A673 (cell line): ENCODE data around the gene CREBRF.

ENCODE experiments used
- CTCF ChIP-seq: fragments of 300-800, 200-600 bp; sonication (generic); conservative IDR thresholded peaks from 2 replicates; pipeline ENCODE4 v1.5.1; 2017; ENCODE audit warnings: low read depth, mild to moderate bottlenecking, antibody characterized with exemption, low read length, moderate library complexity, mixed read lengths
- EZH2 ChIP-seq: fragments of 200-600 bp; sonication (generic); IDR thresholded peaks from 2 replicates; pipeline ENCODE4 v1.6.1; 2017; ENCODE audit warnings: borderline replicate concordance, low read depth, mild to moderate bottlenecking, mixed read lengths, antibody characterized with exemption, low read length; ENCODE audit not compliant: poor library complexity, severe bottlenecking

- TF ChIP-seq CTCF = no peak
- no peak for TF ChIP-seq EZH2
Observed at GRCh38 chr5:173025651-173026050, 30.5 kb upstream of the CREBRF start.
